ENCODE data around the gene CAAP1. TPM values are rescaled to one million over a fixed set of nuclear protein-coding genes. Genes with fewer than 3 reads are reported as not detected.

CAAP1 gene
- total and polyA plus RNA-seq, 10 of the 15 experiments (the other 5 are each of a cell fraction or from before 2014, with no cell fraction given) = 11.0 to 27.5 (median 20.5) TPM

- TF ChIP-seq POLR2AphosphoS5 (IDR thresholded peaks at IDR 0.05; ENCODE audit: low read length) (no peak), IKZF2 (IDR thresholded peaks at IDR 0.05) (no peak), ETV6 (conservative IDR thresholded peaks at IDR 0.05 in 1 of 2, IDR thresholded peaks at IDR 0.05 in 1 of 2; ENCODE audit: borderline replicate concordance in 1 of 2, low read depth in 1 of 2) (no peak), ZBTB33 (IDR thresholded peaks at IDR 0.05) (no peak), SKIL (IDR thresholded peaks at IDR 0.05; ENCODE audit: low read depth, poor library complexity, severe bottlenecking) (no peak), SUPT20H (IDR thresholded peaks at IDR 0.05; ENCODE audit: borderline replicate concordance, control insufficient read depth, low read depth, low read length) (no peak), ZNF622 (IDR thresholded peaks at IDR 0.05) (no peak), FOS (IDR thresholded peaks at IDR 0.05; ENCODE audit: borderline replicate concordance, extremely low read depth, insufficient read length) (no peak), CEBPB (IDR thresholded peaks at IDR 0.05; ENCODE audit: borderline replicate concordance in 1 of 2, low read depth in 2 of 2, low read length in 2 of 2) (no peak), POU2F2 (IDR thresholded peaks at IDR 0.05; ENCODE audit: borderline replicate concordance, low read depth, low read length) (no peak), BCL3 (IDR thresholded peaks at IDR 0.05; ENCODE audit: borderline replicate concordance, insufficient read depth, low read depth, low read length, poor library complexity, severe bottlenecking) (no peak), ESRRA (IDR thresholded peaks at IDR 0.05; ENCODE audit: low read length) (no peak)
- Histone ChIP-seq H3K4me2 (ENCODE audit: control insufficient read depth, insufficient read depth) (no peak overlapping the region), H3K4me3 (no peak overlapping the region), H3K27me3 (replicated peaks in 1 of 2; ENCODE audit: control insufficient read depth in 2 of 2, insufficient read depth in 2 of 2, low read length in 1 of 2) (no peaks in the 10 kb centered on the region), H3K27ac (ENCODE audit: control insufficient read depth, insufficient read depth) (no peak overlapping the region), H3K4me1 (ENCODE audit: control insufficient read depth, insufficient read depth, low read length) (no peaks in the 10 kb centered on the region), H3K79me2 (ENCODE audit: control insufficient read depth, insufficient read depth, low read length) (no peaks in the 10 kb centered on the region), H3K9ac (ENCODE audit: control insufficient read depth, insufficient read depth, low read length) (no peak overlapping the region), H2AFZ (ENCODE audit: control insufficient read depth, low read depth, low read length) (no peak overlapping the region), H3K9me3 (replicated peaks; ENCODE audit: control insufficient read depth, insufficient read depth, low read length) (no peaks in the 10 kb centered on the region), H4K20me1 (ENCODE audit: control insufficient read depth, insufficient read depth) (no peaks in the 10 kb centered on the region), H3K36me3 (ENCODE audit: control insufficient read depth in 2 of 2, insufficient read depth in 2 of 2, low read length in 1 of 2) (peaks cover 2 to 23% of the 10 kb centered on the region in 2 experiments)
- POLR2A ChIA-PET = no interaction called here
- WGBS (ENCODE audit: insufficient coverage, insufficient replicate concordance, low lambda C conversion rate, missing lambda C conversion rate) = 96% methylated on average over 2 of the region's 2 CpGs
- in situ Hi-C loops (cut with MboI) = no loop called here
- CTCF ChIA-PET = interaction anchor here (1.8 kb wide), 1 partner anchor 15 kb away, joined by 7 read pairs; no protein-coding TSS in a partner anchor
- no peak for ATAC-seq
- RAD21 ChIA-PET (ENCODE audit: unreplicated experiment) = no interaction called here
- SMC1A ChIA-PET (ENCODE audit: uncharacterized antibody, unreplicated experiment) = interaction anchor here (0.7 to 2.2 kb wide), 2 partner anchors 10 to 43 kb away, joined by 3 to 7 read pairs; no protein-coding TSS in a partner anchor
- FAIRE-seq = no peak
- no peak for DNase-seq (ENCODE audit: low read depth, low spot score)
- intact Hi-C loops (cut with micrococcal nuclease; ENCODE audit: unreplicated experiment) = no loop called here
- BruUV-seq (replicated peaks) = no TSS peak
Measured at GRCh38 chr9:26913138-26913668, 20.6 kb upstream of the CAAP1 start.
